HG02840 (cell line): Measurements from ENCODE around the gene TNFRSF8.
"Not testable (repeated sequence)": the region's sequence is repeated elsewhere in the genome, so short reads cannot be mapped to it uniquely, and the experiment has no call there.

Source experiments
- ATAC-seq: cut with Tn5 transposase; IDR thresholded peaks from one replicate; pipeline ENCODE4 v1.9.1; 2021; ENCODE audit warnings: mild to moderate bottlenecking, moderate library complexity, moderate number of reproducible peaks; ENCODE audit not compliant: unreplicated experiment, low FRiP score

TNFRSF8 gene

DNA sequence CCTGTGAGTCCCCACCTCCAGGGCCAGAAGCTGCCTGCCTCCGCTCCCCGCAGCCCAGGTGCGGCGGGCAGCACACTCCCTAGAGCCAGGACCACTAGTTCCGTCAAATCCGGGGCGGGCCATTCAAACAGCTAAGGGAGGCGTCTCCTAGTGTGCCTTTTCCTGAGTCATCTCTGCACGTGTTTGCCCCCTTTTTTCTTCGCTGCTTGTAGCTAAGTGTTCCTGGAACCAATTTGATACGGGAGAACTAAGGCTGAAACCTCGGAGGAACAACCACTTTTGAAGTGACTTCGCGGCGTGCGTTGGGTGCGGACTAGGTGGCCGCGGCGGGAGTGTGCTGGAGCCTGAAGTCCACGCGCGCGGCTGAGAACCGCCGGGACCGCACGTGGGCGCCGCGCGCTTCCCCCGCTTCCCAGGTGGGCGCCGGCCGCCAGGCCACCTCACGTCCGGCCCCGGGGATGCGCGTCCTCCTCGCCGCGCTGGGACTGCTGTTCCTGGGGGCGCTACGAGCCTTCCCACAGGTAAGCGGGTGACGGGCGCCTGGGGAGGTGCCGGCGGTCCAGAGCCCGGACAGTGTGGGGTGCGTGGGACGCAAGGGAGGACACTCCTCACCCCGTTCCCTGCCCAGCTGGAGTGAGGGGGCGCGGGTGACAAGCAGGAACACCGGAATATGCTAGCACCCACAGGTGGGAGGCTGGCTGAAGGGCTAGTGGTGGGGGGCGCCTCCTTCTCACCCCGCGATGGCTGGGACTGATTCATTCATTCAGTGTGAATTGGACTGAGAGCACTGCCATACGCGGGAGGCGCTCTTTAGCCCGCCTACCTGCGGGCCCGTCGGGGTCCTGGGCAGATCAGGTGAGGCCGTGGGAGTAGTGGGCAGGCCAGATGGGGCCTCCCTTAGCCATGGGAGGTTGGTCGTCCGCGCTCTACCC, at the start of gene TNFRSF8:
TSS of gene TNFRSF8 (plus strand) at position 163 of the 932 bp plus-strand sequence. CDS start at position 459, 296 bp downstream.
- ATAC-seq, result no peak

DNA sequence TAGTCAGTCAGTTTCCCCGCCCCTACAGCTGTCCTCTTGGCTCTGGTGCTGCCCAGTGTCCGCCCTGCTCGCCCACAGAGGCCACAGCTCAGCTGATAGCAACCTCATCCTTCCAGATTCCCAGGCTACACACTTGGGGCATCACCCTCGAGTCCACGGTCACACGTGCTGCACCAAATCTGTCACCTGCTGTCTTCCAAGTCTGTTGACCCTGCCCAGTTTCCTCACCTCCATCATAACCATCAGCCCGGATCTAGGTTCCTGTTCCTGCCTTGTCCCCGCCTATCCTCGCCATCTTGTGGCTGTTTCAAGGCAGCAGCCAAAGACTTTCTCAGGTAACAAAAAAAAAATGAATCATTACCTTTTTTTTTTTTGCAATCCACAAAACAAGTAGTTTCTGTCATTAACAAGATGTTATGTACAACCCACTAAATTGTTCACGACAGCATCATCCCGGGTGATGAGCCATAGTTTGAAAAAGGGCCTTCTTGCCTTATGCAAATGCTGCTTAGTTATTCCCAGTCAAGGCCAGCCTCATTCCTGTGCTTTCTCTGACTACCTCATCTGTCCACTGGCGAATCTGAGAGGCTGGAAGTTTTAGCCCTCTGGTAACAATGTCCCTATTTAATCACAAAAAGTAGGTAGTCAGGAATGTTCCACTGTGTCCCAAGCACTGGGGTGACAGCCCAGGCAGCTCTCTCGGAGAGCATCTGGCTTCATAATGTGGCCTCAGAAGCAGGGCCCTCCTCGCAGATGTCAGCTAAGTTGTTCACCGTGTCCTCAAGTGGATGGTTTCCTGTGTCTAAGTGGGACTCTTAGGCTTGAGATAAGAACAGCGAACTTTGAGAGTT, 48.7 kb upstream of the TNFRSF8 start:
- no peak for ATAC-seq

DNA sequence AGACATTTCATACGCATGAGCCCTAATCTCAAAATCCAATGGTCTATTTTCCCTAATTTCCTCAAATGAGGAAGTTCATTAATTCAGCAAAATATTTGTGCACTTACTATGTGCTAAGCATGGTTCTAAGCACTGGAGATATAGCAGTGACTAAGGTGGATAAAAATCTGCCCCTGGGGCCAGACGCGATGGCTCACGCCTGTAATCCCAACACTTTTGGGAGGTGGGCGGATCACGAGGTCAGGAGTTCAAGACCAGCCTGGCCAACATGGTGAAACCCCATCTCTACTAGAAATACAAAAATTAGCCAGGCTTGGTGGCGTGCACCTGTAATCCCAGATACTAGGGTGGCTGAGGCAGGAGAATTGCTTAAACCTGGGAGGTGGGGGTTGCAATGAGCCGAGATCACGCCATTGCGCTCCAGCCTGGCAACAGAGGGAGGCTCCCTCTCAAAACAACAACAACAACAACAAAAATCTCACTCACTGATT, 48.1 kb upstream of the TNFRSF8 start:
- no peak for ATAC-seq

DNA sequence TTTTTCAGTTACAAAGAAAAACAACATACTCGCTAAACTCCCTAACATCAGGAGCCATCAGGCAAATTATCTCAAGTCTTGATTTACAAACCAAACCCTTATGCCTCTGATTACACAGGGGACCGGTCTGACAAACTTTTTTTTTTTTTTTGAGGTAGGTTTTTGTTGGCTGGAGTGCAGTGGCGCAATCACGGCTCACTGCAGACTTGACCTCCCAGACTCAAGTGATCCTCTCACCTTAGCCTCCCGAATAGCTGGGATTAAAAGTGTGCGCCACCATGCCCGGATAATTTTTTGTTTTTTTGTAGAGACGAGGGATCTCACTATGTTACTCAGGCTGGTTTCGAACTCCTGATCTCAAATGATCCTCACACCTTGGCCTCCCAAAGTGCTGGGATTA, 47.6 kb upstream of the TNFRSF8 start:
- ATAC-seq, result no peak

DNA sequence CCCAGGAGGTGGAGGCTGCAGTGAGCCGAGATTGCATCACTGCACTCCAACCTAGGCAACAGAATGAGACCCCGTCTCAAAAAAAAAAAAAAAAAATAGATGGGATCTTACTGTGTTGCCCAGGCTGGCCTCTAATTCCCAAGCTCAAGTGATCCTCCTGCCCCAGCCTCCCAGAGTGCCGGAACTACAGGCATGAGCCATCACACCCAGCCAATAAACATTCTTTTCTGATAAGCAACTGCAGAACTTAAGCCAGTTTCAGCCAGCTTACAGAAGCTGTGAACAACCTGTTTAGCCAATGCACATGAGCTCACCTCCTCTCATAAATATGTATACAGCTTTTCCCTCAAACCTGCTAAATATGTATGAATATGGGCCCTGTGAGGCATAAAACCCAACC, 46.9 kb upstream of the TNFRSF8 start:
- no peak for ATAC-seq

DNA sequence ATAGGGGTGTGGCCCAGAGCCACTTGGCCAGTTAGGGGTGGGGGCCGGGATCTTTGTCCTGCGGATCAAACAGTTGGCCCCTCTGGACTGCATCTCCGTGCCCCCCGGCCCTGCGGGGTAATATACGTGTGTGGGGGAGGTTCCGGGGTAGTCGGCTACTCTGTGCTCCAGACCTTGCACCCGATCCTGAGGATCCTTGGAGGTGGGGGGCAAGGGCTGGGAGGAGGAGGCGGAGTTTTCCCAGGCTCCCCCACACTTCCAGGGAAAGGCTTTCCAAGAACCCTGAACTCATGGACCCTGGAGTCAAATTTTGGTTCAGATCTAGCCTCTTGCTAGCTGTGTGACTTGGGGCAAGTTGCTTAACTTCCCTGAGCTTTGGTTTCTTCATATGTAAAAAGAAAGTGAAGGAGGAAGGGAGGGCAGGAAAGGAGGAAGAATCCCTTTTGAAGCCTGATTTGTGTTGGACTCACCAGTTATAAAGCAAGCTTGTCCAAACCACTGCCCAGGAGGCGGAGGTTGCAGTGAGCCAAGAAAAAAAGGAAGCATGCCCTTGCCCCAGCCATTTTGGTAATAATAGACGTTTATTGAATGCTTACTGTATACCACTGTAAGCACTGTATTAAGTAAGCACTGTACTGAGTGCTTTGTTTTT, 43.1 kb upstream of the TNFRSF8 start:
- ATAC-seq, result no peak

DNA sequence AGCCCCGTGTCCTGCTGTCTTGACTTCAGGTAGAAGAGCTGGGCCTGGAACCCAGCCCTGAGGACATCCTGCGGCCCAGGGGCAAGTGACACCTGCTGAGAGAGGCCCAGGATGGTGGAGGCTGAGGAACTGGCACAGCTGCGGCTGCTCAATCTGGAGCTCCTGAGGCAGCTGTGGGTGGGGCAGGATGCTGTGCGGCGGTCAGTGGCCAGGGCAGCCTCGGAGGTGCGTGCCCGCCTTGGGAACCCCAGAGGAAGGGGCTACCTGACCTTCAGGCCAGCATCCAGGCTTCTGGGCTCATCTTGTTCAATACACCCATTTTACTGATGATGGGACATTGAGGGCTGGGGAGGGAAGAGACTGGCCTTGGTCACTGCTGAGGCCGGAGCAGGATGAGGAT, 41.5 kb upstream of the TNFRSF8 start:
- no peak for ATAC-seq

DNA sequence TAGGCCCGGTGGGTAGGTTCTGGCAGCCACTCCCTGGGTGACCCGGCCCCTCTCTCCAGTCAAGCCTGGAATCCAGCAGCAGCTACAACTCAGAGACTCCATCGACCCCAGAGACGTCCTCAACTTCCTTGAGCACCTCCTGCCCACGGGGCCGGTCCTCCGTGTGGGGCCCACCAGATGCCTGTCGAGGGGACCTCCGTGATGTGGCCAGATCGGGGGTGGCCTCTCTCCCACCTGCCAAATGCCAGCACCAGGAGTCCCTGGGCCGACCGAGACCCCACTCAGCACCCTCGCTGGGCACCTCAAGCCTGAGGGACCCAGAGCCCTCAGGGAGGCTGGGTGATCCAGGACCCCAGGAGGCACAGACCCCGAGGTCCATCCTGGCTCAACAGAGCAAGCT, 41.1 kb upstream of the TNFRSF8 start:
- ATAC-seq, result no peak

DNA sequence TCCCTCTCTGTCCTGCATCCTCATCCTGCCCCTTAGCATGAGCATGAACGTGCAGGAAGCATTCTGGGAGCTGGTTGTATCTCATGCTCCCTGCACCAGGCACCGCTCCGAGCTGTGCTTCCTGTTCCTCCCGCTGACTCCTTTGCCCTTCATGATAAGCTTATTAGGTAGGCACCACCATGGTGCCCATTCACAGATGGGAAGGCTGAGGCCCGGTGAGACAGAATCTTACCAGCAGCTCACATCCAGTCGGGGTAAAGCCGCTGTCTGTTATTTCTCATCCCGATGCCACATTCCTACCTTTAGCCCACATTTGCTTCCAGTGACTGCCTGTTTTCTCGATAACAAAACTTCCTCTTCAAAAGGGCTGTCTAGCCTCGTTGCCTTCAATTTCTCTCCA, 36.5 kb upstream of the TNFRSF8 start:
- ATAC-seq, result no peak

DNA sequence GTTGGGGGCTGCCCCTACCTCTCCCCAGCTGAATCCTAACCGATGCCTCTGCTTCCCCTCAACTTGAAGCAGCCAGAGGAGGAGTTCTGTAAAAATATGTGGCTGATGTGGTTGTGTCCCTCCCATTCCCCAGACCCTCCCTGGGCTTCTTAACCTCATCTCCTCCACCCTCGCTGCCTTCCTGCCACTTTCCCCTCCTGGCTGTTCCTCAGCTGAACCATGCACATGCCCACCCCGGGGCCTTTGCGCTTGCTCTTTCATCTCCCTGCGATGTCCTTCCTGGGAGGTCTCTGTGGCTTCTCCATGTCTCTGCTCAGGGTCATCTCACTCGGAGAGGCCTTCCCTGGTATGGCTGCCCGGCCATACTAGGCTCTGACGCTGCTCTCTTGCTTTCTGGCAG, 34.9 kb upstream of the TNFRSF8 start:
- ATAC-seq, result no peak

DNA sequence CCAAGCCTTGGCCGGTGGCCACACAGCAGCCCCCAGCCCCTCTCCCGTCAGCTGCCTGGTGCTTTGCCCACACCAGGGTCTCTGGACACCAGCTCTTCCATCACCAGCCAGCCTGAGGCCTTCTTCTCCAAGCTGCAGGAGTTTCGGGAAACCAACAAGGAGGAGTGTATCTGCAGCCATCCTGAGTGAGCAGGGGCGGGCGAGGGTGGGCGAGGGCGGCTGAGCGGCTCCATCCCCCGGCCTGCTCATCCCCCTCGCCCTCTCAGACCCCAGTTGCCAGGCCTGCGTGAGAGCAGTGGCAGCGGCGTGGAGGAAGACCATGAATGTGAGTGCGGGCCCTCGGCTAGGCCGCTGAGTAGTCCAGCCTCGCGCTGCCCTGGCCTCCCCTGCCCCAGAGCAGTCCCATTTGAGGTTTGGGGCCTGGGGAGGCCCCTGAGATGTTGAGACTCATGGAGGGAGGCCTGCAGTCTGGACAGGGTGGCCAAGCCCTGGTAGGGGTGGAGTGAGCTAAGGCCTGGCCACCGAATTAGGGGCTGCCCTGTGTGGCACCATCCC, 34.1 kb upstream of the TNFRSF8 start:
- ATAC-seq, result no peak

DNA sequence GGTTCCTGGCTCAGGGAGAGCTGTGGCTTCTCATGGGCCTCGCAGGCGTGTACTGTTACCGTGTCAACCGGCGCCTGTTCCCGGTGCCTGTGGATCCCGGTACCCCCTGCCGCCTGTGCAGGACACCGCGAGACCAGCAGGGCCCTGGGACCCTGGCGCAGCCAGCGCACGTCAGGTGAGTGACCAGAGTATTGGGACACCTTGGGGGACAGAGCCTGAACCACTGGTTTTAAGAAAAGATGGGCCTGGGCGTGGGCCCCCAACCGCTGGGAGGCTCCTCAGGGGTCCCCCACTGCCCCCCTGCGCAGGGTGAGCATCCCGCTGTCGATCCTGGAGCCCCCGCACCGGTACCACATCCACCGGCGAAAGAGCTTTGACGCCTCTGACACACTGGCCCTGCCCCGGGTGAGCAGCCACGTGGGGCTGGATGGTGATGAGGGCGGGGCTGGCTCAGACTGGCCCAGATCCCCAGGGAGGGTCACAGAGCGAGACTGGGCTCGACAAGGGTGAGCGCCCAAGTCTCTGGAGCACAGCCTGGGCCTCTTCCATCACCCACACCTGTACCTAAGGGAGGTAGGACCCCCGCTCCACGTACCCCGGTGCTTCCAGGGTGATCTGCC, 33.3 kb upstream of the TNFRSF8 start:
- ATAC-seq, result no peak

DNA sequence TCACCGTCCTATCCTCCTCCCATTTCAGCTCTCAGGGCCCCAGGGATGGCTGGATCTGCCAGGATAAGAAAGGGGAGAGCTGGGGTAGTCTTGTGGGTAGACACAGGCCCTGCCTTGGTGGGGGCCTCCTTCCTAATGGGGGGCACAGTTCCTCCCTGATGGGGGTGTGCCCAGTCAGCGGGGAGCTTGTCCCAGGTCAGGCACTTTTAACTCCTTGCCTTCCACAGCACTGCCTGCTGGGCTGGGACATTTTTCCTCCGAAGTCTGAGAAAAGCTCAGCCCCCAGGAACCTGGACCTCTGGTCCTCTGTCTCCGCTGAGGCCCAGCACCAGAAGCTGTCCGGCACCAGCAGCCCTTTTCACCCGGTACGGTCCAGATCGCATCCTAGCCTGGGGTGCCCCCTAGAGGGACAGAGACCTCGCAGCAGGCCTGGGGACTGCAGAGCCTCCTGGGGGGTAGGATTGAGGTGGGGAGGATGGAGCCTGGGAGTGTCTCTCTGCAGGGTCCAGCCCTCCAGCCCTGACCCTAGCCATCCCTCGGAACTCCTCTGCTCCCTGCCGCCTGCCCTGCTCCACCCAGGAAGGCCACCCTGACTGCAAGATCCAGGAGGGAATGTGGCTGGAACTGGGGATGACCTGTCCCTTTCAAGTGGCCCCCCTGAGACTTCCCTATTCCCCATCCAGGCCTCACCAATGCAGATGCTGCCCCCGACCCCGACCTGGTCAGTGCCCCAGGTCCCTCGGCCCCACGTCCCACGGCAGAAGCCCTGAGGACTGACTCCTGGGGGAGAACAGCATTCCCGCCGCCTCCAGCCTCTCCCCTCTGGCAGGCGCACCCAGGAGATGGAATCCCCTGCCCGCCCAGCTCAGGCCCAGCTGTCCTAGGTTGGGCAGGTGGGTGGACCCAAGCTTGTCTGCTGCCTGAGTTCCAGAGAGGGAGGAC, 31.8 kb upstream of the TNFRSF8 start:
- no peak for ATAC-seq

DNA sequence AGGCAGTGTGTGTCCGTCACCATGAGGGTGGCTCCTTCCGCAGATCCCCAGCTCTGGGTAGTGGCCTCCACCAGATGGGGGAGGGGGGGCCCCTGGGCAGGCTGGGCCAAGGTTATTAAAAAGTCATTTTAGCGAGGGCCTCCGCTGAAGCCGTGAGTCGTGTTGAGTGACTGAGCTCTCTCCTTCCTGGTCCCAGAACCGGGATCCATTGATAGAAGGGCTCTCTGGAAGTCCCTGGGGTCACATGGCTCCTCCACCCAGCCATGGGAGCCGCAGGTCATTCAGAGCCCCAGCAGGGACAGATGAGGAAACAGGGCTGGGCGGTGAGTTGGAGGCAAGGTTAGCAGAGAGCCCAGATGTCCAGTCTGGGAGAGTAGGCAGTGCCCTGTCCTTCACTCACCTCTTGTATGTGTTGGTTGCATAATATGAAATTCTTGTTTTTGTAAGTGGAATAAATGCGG, 30.9 kb upstream of the TNFRSF8 start:
- ATAC-seq, result no peak

DNA sequence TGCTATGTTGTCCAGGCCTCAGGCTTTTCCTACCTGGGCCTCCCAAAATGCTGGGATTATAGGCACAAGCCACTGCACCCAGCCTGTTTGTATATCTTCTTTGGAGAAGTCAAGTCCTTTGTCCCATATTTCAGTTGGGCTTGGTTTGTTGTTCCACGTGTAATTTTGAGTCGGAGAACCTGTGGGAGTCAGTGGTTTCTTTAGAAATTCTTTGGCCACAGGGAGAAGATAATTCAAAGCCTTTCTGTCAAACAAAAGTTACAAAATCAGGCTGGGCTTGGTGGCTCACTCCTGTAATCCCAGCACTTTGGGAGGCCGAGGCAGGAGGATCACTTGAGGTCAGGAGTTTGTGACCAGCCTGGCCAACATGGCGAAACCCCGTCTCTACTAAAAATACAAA, 29.7 kb upstream of the TNFRSF8 start:
- not testable (repeated sequence) for ATAC-seq

DNA sequence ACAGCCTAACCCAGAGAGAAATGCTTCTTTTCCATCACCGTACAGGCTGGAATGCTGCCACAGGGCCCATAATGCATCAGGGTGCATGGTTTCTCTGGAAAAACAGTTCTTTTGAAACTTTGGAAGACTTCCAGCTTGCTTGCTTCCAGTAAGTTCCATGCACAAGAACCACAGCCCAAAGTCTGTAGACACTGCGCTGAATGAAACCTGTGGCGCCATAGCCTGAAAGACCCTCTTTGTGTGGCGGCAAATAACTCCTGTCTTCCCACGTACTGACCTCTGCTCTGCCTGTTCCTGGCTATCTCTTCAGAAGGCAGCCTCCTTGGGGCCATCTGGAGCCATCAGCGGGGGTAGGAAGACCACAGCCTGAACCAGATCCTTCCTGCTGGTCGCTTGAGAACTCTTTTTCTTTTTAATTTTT, 28.7 kb upstream of the TNFRSF8 start:
- ATAC-seq, result no peak

DNA sequence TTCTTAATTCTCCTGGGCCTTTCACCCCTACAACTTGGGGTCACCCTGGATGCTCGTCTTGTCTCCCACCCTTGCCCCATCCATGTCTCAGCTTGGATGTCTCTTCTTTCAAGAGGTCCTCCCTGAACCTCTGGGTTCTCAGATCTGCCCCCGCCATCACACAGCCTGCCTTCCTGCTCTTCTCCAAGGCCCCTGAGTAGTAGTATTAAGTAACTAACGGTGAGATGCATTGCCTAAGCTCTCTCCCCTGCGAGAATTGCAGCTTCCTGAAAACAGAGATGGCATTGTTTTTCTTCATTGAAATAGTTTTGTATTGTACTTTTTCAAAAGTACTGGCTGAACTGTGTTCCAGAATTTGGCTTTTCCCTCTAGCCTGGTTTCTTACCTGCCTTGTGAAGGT, 27.8 kb upstream of the TNFRSF8 start:
- no peak for ATAC-seq

DNA sequence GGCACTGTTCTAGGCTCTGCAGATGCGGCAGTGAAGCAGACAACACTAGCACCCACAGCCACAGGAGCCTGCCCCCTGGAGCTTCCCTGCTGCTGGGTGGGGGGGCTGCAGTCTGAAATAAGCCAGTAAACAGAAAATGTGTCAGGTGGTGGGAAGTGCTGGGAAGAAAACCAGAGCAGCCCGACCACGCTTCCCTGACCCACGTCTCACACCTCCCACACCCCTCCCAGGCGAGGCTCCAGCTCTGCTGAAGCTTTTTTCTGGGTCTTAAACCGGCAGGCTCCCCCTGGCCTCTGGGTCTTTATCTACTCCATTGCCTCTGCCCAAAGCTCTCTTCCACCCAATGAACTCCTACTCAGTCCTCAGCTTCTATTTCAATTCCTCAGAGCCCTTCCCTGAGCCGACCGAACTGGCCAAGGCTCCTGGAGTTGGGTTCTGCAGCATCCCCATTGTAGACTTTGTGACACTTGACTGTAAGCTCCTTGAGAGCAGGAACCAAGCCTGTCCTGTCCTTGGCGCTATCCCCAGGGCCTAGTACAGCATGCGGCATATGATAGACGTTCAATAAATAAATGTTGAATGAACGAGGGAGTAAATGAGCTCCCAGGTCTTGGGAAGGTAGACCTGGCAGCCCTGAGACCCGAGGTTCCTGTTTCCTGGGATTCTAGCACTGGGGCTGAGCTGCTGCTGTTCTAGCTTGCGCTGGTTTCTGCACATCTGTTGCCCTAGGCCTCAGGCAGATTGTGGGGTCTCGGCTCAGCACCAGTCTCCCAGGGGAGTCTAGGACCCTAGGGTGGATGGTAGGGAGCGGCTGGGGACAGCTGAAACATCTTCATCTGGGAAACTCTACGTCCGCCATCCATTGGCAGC, 25.4 kb upstream of the TNFRSF8 start:
- ATAC-seq, result no peak
